ENCODE measurements around the gene ADPRH.
A peak's percentile ranks its signal among the peaks of the same experiment; 100 is the strongest.
"Not testable (repeated sequence)": the region's sequence is repeated elsewhere in the genome, so short reads cannot be mapped to it uniquely, and the experiment has no call there.

ADPRH gene

DNA sequence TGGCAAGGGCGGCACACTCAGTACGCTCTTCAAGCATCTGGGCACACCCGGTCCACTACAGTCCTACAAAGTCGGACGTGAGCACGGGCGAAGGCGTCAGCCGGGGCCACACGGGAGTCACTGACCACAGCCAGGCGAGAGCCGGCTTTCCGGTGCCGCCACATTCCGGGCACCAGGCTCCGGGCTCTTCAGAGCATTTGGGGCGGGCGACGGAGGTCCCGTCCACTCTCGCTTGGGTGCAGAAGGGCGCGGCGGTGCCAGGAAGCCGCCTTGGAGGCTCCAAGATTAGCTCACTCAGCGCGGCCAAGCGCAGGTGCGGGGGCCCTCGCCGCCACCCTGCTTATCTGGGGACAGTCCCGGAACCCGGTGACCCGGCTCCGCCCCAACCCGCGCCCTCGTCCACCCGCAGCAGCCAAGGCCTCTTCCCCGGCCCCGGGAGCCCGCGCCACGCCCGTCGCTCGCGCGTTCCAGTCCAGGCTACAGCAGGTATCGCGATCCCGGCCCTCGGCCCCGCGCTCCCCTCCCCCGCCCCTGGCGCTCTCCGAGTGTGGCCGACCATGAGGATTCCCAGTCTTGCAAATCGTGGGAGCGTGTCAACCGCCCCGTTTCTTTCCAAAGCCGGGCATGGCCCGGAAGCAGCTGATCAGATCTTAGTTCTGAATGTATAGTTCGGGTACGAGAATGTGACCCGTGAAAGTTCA, at the start of gene ADPRH:
Gene ADPRH (plus strand): TSS at position 127 of the 701 bp plus-strand sequence. CDS start 2,678 bp downstream, outside the sequence.
- DNase-seq = peak; percentile 56

DNA sequence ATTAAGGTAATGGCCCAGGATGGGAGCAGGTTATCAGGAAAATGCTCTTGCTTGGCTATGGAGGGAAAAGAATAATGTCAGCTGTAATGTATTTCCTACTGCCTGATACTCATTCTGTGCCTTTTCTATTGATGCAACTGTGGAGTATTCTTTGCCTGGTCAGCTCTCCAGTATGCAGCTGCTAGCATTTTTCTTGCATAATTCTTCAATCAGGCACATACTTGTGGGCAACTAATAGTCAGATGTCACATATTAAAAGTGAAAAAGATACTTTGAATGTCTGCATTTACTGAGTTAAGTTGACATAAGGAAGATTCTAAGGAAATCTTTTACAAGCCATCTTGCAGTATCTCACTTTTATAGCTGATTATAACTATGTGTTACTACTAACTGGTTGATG, 49.4 kb upstream of the ADPRH start:
- no peak for DNase-seq

DNA sequence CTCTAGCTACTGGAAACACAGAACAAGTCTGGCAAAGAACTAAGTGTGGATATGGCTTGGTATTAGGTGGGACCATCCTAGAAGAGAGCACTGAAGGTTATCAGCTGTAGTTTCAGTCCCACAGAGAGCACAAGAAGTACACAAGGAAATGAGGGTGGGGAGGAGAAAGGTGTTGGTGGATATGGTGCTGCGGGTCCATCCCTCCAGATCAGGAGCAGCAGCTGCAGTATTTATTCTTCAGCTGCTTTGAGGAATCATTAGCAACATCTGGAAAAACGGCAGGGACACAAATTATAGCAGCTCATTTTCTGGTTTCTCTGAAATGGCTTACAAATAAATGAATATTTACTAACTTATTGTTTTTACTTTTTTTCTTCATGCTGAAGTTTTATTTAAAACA, 48.8 kb upstream of the ADPRH start:
- no peak for DNase-seq

DNA sequence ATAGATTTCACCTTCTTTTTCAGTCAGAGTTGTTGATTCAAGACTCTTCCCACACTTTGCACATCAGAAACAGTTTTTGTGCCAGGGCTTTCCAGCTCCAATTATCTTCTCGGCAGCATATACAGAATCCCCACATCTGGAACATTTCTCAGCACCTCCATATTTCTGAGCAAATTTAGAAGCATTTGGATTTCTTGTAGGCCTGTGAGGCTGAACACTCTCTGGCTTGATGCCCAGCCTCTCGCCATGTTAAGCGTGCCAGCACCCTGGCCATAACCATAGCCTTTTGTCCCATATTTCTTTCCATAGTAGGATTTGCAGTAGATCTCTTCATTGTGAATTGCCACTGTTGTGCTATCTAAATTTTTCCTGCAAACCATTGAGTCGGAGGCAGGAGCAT, 48.1 kb upstream of the ADPRH start:
- DNase-seq = no peak

DNA sequence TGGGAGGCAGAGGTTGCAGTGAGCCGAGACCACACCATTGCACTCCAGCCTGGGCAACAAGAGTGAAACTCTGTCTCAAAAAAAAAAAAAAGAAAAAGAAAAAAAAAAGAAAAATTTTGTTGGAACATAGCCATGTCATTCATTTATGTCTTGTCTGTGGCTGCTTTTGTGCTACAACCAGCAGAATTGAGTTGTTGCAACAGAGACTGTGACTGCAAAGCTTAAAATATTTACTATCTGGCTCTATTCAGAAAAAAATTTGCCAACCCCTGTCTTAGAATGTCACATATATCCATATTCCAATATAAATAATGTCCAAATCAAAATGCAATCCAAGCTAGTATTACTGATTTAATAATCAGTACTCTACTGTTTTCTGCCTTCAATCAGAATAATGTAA, 45.0 kb upstream of the ADPRH start:
- DNase-seq = no peak

DNA sequence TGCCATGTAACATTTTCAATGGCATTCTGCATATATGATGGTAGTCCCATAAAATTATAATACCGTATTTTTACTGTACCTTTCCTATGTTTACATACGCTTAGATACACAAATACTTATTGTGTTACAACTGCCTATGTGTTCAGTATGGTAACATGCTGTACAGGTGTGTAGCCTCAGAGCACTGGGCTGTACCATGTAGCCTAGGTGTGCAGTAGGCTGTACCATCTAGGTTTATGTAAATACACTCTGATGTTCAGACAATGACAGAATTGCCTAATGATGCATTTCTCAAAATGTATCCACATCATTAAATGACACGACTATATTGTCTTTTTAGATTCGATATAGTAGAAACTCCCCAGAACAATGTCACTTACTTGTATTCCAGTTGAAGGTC, 42.5 kb upstream of the ADPRH start:
- DNase-seq = no peak

DNA sequence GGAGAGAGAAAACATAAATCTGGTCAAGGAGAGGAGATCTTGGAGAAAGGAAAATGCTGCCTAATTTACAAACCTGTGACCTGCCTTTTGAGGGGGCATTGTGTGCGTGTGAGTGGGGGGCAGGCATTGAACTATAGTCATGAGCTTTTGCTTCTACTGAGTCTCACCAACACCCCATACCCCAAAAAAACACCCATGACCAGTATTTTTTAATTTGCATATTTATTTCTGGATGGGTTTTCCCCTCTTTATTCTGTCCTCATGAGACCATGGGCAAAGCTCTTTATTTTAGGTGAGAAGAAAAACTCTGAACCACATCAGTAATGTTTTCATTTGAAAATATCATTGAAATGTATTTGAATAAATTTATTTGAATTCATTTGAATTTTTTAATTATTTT, 40.5 kb upstream of the ADPRH start:
- no peak for DNase-seq

DNA sequence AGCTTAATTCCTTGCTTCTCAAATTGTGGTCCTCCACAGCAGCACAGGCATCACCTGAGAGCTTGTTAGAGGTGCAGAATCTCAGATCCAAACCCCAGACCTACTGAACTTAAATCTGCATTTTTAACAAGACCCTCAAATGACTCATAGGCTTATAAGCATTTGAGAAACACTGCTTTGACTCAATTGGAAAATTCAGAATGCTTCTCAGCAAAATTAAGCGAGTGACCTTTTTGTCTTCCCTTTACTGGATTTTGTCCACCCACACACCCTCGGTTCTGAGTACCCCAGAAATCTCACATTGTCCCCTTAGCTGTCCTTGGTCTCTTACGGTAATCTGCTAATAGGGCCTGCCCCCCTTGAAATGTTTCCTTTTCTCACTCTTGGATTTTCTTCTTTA, 37.7 kb upstream of the ADPRH start:
- no peak for DNase-seq

DNA sequence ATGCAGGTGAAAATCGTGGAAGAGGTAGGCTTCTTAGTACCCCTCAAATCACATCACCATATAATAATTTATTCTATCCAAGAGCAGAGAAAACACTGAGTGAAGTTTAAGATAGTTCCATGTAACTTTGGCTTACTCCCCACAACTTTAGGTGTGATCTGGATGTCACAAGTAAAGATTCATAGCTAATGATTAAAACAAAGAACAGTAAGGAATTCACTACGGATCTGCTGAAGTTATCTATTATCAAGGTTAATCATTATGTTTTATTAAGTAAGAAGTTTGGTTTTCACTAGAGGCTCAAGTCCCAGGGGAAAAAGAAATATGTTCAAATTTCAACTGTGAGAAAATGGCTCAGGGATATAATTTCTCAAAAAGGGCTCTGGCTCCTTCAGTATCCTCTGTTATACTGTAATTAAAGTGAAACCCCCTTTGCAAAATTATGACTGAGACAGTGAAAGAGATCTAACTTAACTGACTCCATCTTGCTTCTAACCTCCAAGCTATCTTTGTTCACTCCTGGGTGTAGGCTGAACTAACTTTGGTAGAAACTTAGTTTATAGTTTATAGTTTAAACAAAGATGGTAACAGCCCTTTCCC, 37.0 kb upstream of the ADPRH start:
- no peak for DNase-seq

DNA sequence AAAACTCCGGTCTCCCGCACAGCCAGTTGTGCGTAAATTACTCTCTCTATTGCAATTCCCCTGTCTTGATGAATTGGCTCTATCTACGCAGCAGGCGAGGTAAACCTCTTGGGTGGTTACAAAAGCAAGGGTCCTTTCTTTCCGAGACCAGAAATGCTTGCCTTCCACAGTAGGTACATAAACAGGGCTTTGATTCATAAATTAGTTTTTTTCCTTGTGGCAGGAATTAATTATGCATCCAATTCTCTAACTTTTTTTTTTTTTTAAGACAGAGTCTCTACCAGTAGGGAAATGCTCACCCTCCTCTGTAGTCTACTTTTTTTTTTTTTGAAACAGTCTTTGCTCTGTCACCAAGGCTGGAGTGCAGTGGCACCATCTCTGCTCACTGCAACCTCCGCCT, 36.1 kb upstream of the ADPRH start:
- DNase-seq = no peak

DNA sequence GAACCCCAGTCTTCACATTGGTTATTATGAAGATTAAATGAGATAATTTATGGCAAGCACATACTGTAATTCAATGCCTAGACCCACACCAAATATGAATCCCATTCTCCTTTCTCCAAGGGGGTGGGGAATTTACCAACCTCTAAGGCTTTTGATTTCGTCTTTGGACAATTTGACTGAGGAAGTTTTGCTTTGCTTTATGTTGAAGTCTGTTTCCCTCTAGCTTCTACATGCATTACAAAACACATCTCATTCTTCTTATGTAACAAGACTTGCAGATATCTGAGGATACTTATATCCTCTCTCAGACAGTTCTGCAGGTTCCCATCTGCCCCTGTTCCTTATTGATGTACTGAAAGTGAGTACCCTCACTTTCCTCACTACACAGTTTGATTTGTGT, 32.1 kb upstream of the ADPRH start:
- no peak for DNase-seq

DNA sequence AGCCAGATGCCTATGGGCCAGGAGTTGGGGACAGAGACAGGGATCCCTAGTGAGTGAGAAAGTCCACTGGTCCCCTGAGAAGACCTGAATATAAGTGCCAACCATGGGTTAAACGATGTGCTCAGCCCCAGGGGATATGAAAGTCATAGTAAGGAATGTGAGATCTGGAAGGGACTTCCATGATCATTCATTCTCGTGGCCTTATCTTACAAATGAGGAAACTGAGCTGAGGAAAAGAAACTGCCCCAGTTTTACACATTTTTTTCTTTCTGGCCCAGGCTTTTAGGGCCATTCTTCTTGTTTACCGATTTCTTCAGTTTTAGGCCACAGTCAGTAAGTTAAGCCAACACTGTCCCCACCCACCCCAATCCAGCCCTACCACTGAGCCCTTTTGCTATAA, 31.0 kb upstream of the ADPRH start:
- DNase-seq = no peak

DNA sequence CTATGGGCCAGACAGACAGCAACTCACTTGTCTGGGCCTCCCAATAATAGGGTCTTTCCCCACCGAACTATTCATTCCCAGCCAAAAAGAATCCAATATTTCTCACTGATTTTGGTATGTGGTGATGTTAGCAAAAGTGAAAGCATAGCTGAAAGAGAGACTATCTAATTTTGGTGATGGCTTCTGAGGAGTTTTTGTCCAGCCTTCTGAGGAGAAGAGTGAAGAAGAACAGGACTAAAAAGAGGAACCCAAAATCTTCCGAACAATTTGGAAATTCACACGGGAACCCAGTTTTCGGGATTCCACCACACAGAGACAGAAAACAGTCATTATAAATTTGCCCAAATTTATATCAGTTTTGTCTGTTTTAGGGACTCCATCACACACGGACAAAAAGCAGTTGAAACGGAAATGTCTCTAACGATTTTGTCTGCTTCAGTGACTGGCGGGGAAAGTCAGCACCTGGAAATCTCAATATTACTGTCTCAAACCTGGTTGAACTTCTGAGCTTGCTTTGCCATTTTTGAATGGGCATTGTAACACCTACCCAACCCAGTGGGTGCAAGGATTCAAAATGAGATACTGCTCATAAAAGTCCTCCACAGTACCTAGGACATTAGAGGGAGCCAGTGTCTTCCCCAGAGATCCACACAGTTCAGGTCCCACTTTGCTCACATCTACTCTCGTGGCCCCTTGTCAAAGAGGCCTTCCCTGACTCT, 28.9 kb upstream of the ADPRH start:
- DNase-seq = no peak

DNA sequence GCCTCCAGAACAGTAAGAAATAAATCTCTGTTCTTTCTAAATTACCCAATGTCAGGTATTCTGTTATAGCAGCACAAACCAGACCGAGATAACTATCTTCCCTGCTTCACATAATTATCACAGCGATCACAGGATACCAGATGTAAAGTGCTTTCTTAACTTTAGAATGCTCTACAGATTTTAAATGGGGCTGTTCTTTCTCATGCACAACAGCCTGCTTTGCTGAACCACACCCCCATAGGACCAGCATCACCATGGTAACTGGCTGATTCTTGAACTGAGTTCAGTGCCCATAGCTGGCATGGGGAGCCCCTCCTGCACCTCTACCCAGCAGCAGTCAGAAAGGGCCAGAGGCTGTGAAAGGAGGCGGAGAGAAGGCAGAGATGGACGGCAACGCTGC, 27.7 kb upstream of the ADPRH start:
- DNase-seq = no peak

DNA sequence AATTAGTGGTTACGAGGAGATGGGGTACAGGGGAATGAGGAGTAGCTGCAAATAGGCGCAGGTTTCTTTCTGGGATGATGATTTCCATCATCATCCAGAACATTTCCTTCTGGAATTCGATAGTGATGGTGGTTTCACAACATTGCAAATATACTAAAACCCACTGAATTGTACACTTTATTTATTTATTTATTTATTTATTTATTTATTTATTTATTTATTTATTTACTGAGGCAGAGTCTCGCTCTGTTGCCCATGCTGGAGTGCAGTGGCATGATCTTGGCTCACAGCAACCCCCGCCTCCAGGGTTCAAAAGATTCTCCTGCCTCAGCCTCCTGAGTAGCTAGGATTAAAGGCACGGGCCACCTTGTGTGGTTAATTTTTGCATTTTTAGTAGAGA, 26.4 kb upstream of the ADPRH start:
- not testable (repeated sequence) for DNase-seq

DNA sequence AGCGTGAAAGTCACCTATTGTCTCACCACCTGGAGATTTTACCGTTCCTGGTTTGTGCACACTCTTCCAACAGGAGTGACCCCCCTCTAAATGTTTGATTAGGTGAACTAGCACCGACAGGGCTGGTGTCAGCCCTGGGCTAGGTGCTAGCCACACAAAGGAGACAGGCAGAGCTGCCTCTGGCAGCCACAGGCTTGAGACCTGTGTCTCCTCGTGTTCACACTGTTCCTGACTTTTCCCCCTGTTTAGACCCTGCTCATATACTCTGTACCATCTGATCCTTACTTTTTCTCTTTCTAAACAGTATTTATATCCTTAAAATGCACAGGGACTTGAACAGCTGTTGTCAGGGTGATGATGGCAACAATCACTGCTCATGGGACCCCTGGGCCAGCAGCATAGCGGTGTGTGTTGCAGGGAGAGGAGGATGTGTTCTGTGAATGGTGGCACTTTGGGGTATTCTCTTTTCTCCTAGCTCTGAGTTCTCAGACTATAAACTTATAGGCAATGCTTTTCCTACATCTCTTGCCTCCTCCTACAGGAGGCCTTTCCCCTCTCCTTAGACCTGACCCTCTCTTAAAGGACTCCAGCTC, 25.4 kb upstream of the ADPRH start:
- no peak for DNase-seq

DNA sequence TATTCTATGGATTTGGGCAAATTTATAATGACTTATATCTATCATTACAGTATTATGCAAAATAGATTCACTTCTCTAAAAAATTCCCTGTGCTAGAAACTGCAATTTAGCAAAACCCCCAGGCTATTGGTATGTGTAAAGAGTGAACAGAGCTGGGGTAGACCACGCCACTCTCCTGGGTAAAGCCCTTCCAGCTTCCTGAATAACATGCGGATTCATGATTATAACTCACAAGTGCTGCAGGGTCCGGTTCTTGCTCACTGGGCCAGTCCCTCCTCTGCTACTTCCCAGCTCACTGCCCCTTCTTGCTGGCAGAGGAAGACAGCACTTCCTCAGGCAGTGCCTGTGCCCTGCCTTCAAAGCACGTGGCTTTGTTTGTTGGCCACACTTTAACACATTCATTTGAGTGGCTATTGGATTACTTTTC, 24.0 kb upstream of the ADPRH start:
- no peak for DNase-seq

DNA sequence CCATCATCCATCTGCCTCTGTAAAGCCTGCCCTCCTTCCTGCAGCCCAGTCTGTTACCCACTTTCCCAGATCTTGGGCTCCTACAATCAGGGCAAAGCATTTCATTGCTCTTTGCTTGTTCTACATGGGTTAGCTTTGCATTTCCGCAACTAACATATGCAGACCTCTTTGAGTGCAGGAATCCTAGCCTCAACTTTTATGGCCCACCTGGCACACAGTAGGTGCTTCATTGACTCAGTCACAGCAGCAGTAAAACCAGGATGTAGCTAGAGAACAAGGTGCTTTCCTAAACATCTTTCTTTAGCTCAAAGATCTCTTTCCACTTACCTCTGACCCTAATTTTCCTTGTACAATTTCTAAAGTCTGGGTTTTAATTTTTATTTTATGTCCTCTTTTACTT, 23.4 kb upstream of the ADPRH start:
- no peak for DNase-seq

DNA sequence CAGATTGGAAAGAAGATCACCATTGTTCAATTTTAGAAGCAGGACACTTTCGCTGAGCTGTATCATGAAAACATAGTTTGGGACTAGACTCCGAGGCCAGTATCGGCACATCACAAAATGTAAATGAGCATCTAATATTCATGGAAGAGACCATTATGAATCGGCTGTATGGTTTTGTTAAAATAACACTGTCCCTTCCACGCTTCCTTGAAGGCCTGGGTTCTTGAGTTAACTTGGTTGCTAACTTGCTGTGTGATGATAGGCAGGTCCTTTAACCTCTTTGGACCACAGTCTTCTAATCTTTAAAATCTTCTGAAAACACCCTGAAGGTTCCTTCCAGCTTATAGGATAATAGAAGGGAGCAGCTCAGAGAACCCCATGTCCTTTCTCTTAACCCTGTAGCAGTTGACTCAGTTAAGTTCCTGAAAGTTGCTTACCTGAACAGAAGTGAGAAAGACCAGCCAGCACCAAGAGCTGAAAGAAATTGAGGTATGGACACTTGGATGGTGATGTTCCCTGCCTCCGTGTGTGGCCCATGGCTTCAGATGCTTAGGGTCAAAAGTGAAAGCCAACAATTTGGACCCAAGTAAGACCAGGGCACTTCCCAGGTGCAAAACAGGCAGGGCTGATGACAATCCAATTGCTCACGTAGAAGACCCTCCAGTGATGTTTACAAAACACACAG, 22.0 kb upstream of the ADPRH start:
- no peak for DNase-seq

DNA sequence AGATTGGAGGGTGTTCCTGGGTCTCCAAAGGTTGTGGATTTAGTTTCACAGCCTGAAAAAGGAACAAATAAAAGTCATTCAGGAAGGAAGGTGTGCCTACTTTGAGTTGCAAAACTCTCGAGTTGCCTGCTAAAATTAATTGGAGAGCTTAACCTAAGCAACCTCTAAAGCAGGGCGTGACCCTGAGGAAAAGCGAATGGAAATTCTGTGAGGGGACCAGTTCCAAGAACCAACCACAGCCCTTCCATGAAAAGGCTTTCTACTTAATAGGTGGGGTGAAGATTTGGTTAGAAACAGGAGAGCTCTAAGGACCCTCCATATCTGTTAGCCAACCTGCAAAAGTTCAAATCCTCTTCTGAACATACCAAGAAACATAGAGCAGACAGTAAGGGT, 21.4 kb upstream of the ADPRH start:
- DNase-seq = no peak

DNA sequence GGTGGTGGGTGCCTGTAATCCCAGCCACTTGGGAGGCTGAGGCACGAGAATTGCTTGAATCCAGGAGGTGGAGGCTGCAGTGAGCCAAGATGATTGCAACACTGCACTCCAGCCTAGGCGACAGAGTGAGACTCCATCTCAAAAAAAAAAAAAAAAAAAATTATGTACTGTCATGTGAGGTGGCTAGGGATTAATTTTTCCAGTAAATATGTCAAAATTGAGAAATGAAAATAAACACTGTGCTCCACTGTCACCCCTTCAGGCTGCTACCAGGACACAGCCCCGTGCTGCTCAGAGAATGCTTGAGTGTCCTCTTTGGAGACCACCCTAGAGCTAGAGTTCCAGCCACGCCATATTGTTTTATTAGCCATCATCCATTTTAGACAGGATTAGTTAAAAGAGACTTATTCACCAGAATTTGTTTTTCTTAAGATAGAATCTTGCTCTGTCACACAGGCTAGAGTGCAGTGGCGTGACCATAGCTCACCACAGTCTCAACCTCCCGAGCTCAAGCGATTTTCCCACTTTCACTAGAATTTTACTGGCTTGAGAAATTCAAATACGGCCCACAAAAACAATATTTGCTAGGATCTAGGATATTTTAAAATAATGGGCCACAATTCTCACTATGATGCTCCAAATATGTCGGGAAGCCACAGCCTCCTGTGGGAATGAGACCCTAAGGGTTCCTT, 20.5 kb upstream of the ADPRH start:
- DNase-seq = no peak

DNA sequence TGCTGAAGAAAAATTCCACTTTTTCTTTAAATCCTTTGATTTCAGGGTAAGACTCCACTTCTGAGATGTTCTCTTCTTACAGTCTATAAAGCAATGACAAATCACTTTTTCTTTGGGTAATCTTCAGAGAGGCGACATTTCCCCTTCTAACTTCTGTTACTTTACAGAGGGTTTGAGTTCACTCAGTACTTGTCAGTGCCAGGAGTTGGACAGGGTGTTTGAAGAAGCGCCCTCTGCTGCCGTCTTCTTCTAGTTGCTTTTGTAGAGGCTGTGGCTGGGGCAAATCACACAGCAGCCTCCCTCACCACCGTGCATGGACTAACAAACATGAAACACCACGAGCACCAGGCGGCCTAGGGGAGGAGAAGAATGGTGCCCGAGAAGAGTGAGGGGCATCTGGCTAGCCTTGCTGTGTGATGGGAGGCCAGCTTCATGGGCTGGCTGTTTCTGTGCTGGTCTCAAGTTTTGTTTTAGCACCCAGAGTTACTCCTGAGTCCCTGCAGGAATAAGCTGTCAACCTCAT, 19.8 kb upstream of the ADPRH start, which contains the start of gene CD80:
Gene CD80 (minus strand): TSS at position 174 of the 523 bp plus-strand sequence. CDS start 1,886 bp downstream, outside the sequence.
- peak; percentile 35 for DNase-seq

Measured in 8988T (cell line).